NCI-H1436 treated with DMSO at 0.1 percent for 48 hours (cell line): ENCODE results near the gene OTOA.
"Not testable (repeated sequence)": the region's sequence is repeated elsewhere in the genome, so short reads cannot be mapped to it uniquely, and the experiment has no call there.

Experiments used
- DNase-seq: peaks from one replicate; lab custom pipeline; 2025; lab: John Stamatoyannopoulos, UW

The OTOA gene

GRCh38 chr16:21680714-21681113 lies 16.9 kb downstream of the OTOA start:
- DNase-seq: not testable (repeated sequence)

- DNase-seq: no peak
Measured at GRCh38 chr16:21683184-21683583, 19.4 kb downstream of the OTOA start.

GRCh38 chr16:21684199-21684598 lies 20.4 kb downstream of the OTOA start:
- no peak for DNase-seq

GRCh38 chr16:21685034-21685455 lies 21.3 kb downstream of the OTOA start:
- DNase-seq: no peak

GRCh38 chr16:21689107-21689506 lies 25.3 kb downstream of the OTOA start:
- DNase-seq: no peak

GRCh38 chr16:21690967-21691366 lies 27.2 kb downstream of the OTOA start:
- DNase-seq: not testable (repeated sequence)

GRCh38 chr16:21694609-21695008 lies 30.8 kb downstream of the OTOA start:
- no peak for DNase-seq

GRCh38 chr16:21697032-21697431 lies 33.3 kb downstream of the OTOA start:
- DNase-seq: no peak

- no peak for DNase-seq
Measured at GRCh38 chr16:21698169-21699032, 34.6 kb downstream of the OTOA start.

- no peak for DNase-seq
Measured at GRCh38 chr16:21701271-21701670, 37.5 kb downstream of the OTOA start.

GRCh38 chr16:21702276-21702675 lies 38.5 kb downstream of the OTOA start:
- DNase-seq: no peak

GRCh38 chr16:21703156-21703555 lies 39.4 kb downstream of the OTOA start:
- no peak for DNase-seq

GRCh38 chr16:21703589-21704174 lies 39.9 kb downstream of the OTOA start:
- DNase-seq: no peak

- DNase-seq: no peak
Measured at GRCh38 chr16:21704266-21704665, 40.5 kb downstream of the OTOA start.

GRCh38 chr16:21704733-21705132 lies 41.0 kb downstream of the OTOA start:
- DNase-seq: no peak

GRCh38 chr16:21708533-21709115 lies 44.9 kb downstream of the OTOA start:
- peak; percentile 23 for DNase-seq

GRCh38 chr16:21710938-21711337 lies 47.2 kb downstream of the OTOA start:
- DNase-seq: no peak

GRCh38 chr16:21713549-21714368 lies 50.0 kb downstream of the OTOA start:
- DNase-seq: no peak

GRCh38 chr16:21714369-21714618 lies 50.5 kb downstream of the OTOA start:
- DNase-seq: not testable (repeated sequence)

GRCh38 chr16:21717608-21718007 lies 53.8 kb downstream of the OTOA start:
- DNase-seq: no peak

GRCh38 chr16:21719283-21719682 lies 55.5 kb downstream of the OTOA start:
- no peak for DNase-seq

GRCh38 chr16:21720533-21720932 lies 56.8 kb downstream of the OTOA start:
- no peak for DNase-seq
